GM12875 (cell line): Measurements from ENCODE around the gene PLCB1.

Experiments
- H3K4me3 ChIP-seq: one replicate; pipeline ENCODE4 v1.5.1; 2011; ENCODE audit warnings: low read depth, low read length, control low read depth
- TF ChIP-seq, protein P1 (sequence below): IDR thresholded peaks from 2 replicates; pipeline ENCODE4 v1.5.1; 2011; ENCODE audit warnings: low read depth, mild to moderate bottlenecking, control low read depth, inconsistent platforms, low read length, moderate library complexity, borderline replicate concordance; ENCODE audit not compliant: insufficient read depth

The PLCB1 gene

DNA sequence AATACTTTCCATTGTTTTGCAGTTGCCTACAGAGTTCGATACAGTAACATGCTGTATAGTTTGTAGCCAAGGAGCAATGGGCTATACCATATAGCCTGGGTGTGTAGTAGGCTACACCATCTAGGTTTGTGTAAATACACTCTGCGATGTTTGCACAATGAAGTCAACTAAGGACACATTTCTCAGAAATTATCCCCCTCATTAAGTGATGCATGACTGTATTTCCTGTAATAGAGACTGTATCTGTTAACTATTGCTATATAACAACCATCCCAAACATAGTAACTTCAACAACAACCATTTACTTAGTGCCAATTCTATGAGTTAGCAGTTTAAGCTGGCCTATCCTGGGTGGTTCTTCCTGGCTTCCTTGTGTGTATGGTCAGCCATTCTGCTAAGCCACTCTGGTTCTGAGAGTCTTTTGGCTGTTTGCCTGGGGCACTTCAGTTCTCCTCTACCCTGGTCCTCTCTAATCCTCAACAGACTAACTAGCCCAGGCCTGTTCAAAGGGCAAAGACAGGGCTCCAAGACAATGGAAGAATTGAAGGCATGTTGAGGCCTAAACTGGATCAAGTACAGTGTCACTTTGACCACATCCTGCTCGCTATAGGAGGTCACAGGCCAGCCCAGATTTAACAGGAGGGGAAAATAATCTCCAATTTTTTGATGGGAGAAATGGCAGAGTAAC, 124.0 kb downstream of the PLCB1 start:
- H3K4me3 ChIP-seq: no peak overlapping the region
- TF ChIP-seq, protein P1, sequence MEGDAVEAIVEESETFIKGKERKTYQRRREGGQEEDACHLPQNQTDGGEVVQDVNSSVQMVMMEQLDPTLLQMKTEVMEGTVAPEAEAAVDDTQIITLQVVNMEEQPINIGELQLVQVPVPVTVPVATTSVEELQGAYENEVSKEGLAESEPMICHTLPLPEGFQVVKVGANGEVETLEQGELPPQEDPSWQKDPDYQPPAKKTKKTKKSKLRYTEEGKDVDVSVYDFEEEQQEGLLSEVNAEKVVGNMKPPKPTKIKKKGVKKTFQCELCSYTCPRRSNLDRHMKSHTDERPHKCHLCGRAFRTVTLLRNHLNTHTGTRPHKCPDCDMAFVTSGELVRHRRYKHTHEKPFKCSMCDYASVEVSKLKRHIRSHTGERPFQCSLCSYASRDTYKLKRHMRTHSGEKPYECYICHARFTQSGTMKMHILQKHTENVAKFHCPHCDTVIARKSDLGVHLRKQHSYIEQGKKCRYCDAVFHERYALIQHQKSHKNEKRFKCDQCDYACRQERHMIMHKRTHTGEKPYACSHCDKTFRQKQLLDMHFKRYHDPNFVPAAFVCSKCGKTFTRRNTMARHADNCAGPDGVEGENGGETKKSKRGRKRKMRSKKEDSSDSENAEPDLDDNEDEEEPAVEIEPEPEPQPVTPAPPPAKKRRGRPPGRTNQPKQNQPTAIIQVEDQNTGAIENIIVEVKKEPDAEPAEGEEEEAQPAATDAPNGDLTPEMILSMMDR: no peak

DNA sequence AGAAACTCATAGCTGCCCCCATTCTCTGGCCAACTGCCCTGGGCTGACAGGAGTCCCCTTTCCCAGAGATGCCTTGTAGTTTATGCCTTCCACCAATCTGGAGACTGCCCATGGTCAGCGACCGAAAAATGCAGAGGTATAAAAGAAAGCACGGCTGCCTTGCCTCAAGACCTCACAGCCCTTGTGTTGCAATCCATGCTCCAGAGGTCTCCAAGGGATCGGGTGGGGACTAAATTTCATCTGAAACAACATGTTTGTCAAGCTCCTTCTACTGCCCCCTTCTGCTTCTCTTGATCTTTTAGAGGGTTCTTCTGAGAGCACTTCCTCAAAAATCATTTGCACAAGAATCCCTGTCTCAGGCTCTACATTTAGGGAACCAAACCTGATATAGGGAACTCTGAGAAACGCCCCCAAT, 128.8 kb downstream of the PLCB1 start:
- TF ChIP-seq, protein P1: no peak

DNA sequence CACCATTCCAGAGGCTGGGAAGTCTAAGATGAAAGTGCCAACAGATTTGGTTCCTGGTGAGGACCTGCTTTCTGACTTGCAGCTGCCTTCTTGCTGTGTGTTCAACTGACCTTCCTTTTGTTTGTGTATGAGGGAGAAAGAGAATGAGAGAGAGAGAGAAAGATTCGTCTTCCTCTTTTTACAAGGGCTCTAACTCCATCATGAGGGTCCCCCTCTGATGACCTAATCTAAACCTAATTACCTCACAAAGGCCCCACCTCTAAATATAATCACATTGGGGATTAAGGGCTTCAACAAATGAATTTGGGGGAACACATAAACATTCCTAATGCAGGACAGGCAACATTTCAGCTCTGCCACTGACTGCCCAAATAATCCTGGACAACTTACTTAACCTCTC, 130.7 kb downstream of the PLCB1 start:
- H3K4me3 ChIP-seq: no peak overlapping the region
- TF ChIP-seq, protein P1: no peak

More for the DNA sequence above, 128.8 kb downstream of the PLCB1 start:
- H3K4me3 ChIP-seq: no peak overlapping the region

DNA sequence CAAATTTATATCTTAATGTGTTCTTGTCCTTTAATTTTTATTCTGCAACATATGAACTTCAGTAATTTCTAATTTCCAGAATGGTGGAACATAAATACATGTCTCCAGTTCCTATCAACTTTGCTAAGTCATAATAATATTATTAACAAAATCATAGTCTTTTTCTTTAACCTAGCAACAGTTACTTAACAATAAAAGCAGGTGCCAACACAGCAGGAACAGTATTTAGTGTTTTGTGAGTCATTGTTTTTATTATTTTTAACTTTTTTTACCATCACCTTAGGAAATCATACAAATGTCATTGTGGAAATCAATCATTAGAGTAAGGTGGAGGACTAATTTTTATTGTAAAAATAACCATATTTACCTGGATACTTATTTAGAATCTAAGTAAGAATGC, 133.5 kb downstream of the PLCB1 start:
- TF ChIP-seq, protein P1: no peak
- H3K4me3 ChIP-seq: no peak overlapping the region

DNA sequence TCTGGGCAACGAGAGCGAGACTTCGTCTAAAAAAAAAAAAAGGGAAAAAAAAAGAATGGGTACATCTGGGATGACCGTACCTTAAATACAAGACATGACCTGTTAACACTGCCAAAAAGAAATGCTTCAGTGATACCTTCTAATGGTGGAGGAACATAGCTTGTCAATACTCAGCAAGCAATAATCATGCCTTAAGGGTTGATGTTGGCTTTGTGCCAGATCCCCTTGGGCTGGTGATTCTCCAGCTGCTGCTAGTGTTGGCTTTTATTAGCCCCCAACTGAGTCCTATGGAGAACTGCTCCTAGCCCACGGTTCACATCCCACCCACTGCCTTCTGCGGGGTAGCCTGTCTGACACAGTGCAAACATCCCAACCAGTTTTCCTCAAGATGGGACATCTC, 134.9 kb downstream of the PLCB1 start:
- TF ChIP-seq, protein P1: no peak
- no peak overlapping the region for H3K4me3 ChIP-seq

DNA sequence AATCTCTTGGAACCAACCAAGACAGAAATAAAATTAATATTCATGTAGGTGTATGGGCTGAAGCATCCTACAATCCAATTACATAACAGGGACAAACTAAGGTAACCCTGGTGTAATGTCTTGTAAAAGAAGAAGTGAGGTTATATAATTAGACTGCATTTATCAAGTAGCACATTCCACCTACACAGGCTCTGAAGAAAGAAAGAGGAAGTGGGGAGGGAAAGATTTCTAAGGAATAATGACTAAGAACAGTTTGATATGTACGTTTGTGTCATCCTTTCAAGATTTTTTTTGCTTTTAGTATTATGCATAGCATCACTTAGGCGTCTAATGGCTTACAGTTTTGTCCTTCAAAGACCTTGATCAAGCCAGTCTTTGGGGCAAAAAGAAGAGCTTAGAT, 139.7 kb downstream of the PLCB1 start:
- TF ChIP-seq, protein P1: no peak
- no peak overlapping the region for H3K4me3 ChIP-seq

DNA sequence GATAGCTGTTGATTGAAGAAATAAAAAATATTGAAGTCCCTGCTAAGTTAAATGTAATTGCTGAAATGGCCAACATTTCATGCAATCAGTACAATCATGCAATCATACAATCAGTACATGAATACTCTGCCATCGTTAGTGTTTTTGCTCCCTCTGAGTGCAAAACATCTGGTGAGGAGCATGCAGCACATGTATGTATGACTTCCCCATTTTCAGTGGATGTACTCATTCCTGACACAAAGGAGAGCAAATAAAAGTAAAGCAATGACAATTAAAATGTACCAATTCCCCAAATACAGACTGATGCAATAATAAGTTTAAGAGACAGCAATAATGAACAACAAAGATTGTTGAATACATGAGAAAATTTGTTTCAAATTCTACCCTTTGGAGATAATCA, 140.7 kb downstream of the PLCB1 start:
- TF ChIP-seq, protein P1: no peak
- H3K4me3 ChIP-seq: no peak overlapping the region
